Bronchial epithelial cell (primary cell): ENCODE measurements around the gene DCP1B. TPM values are rescaled to one million over a fixed set of nuclear protein-coding genes. Genes with fewer than 3 reads are reported as not detected.
"Not testable (repeated sequence)": the region's sequence is repeated elsewhere in the genome, so short reads cannot be mapped to it uniquely, and the experiment has no call there.

Experiments used
- DNase-seq: peaks from one replicate; pipeline ENCODE4 v3.0.0-alpha.2; 2010; ENCODE audit warnings: low read depth
- FAIRE-seq: peaks from 2 replicates; lab custom pipeline; 2011; peaks lifted over from hg19 to GRCh38; lab: Jason Lieb, UNC
- H3K27me3 ChIP-seq: 2 replicates; pipeline ENCODE4 v1.5.1; 2011; ENCODE audit warnings: low read length; ENCODE audit not compliant: control insufficient read depth, insufficient read depth
- H3K36me3 ChIP-seq: 2 replicates; pipeline ENCODE4 v1.5.1; 2011; ENCODE audit warnings: low read length; ENCODE audit not compliant: control insufficient read depth, insufficient read depth
- H3K4me3 ChIP-seq: 2 replicates; pipeline ENCODE4 v1.5.1; 2011; ENCODE audit warnings: mild to moderate bottlenecking, low read depth, low read length, control low read depth
- total RNA-seq: library from RNA; depleted of rRNA; stranded (reverse); fragments of >200 nt; gene quantifications from 2 replicates; pipeline ENCODE4 v1.2.1, GENCODE V29; 2014
- TF ChIP-seq, protein P1 (sequence below): IDR thresholded peaks from 2 replicates; pipeline ENCODE4 v1.5.1; 2011; ENCODE audit warnings: mild to moderate bottlenecking, moderate library complexity, low read length, control low read depth, inconsistent platforms; ENCODE audit not compliant: insufficient read depth, severe bottlenecking

Gene DCP1B
- total RNA-seq, 1 donor from 2014 or later = 1.3 TPM

DNA sequence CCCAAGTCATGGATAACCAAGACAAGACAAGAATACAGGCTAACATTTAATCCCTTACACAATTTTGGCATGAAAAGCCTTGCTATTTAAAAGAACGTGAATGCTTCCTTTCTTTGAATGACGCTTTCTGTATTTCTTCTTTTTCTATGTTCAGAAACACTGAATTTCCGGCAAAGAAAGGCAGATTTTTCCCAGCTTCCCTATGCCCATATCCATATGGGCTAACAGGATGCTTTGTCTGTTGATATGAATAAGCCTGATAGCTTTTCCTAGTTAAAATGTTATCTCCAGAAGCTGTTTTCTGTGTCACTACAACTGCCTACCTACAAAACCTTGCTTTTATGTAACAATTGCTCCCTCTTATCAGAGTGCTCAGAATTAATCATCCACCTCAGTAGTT, 47.5 kb downstream of the DCP1B start:
- DNase-seq = no peak
- TF ChIP-seq, protein P1, sequence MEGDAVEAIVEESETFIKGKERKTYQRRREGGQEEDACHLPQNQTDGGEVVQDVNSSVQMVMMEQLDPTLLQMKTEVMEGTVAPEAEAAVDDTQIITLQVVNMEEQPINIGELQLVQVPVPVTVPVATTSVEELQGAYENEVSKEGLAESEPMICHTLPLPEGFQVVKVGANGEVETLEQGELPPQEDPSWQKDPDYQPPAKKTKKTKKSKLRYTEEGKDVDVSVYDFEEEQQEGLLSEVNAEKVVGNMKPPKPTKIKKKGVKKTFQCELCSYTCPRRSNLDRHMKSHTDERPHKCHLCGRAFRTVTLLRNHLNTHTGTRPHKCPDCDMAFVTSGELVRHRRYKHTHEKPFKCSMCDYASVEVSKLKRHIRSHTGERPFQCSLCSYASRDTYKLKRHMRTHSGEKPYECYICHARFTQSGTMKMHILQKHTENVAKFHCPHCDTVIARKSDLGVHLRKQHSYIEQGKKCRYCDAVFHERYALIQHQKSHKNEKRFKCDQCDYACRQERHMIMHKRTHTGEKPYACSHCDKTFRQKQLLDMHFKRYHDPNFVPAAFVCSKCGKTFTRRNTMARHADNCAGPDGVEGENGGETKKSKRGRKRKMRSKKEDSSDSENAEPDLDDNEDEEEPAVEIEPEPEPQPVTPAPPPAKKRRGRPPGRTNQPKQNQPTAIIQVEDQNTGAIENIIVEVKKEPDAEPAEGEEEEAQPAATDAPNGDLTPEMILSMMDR = no peak
- no peak for FAIRE-seq
- Histone ChIP-seq H3K36me3 (peaks cover 3% of the 10 kb centered on the region), H3K27me3 (no peaks in the 10 kb centered on the region), H3K4me3 (no peak overlapping the region)

- peaks cover 18% of the 10 kb centered on the region for H3K36me3 ChIP-seq
- peak; percentile 23 for FAIRE-seq
- H3K27me3 ChIP-seq = no peaks in the 10 kb centered on the region
- H3K4me3 ChIP-seq = no peak overlapping the region
- no peak for DNase-seq
- TF ChIP-seq, protein P1 = no peak
Measured at GRCh38 chr12:1949771-1950470, 54.3 kb downstream of the DCP1B start.

GRCh38 chr12:1948883-1949282, 55.4 kb downstream of the DCP1B start:
- TF ChIP-seq, protein P1 = no peak
- no peak for DNase-seq
- Histone ChIP-seq H3K4me3 (no peak overlapping the region), H3K27me3 (no peaks in the 10 kb centered on the region), H3K36me3 (peaks cover 18% of the 10 kb centered on the region)
- no peak for FAIRE-seq

DNA sequence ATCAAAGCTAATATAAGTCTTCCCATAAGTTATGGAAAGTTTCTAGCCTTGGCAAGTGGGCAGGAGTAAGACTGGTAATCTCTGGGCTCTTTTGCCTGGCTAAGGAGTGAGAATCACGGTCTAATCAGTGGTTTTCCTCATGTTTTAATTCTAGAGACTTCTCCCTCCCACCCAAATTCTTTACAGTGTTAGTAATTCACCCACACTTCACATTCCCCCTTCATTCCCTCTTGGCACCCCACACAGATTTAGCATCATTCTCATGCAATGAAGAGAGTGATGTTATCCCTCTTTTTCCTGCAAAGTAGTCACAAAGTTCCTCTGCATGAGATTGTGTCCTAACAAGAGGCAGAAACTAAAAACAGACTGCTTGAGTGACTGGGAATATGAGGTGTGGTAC, 57.2 kb downstream of the DCP1B start:
- no peak for FAIRE-seq
- no peak overlapping the region for H3K4me3 ChIP-seq
- H3K27me3 ChIP-seq = no peaks in the 10 kb centered on the region
- TF ChIP-seq, protein P1 = no peak
- H3K36me3 ChIP-seq = peaks cover 16% of the 10 kb centered on the region
- no peak for DNase-seq

DNA sequence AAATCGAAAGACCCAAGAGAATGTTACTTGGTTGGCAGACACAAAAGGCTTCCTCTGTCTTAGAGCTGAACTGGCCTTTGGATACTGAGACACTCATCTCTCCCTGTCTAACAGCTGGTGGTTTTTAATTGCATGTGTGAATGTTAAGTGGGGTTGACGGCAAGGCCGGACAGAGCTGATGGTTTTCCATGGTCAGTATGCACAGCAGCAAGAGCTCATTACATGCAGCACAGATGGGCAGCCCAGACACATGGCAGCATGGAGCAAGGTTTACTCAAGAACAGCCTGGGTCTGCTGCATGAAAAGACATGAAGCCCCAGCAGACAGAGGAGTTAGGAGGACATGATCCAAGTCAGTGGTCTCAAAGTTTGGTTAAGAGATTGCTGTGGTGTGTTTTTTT, 58.0 kb downstream of the DCP1B start:
- no peak for FAIRE-seq
- TF ChIP-seq, protein P1 = no peak
- Histone ChIP-seq H3K36me3 (peaks cover 16% of the 10 kb centered on the region), H3K27me3 (no peaks in the 10 kb centered on the region), H3K4me3 (no peak overlapping the region)
- DNase-seq = no peak

DNA sequence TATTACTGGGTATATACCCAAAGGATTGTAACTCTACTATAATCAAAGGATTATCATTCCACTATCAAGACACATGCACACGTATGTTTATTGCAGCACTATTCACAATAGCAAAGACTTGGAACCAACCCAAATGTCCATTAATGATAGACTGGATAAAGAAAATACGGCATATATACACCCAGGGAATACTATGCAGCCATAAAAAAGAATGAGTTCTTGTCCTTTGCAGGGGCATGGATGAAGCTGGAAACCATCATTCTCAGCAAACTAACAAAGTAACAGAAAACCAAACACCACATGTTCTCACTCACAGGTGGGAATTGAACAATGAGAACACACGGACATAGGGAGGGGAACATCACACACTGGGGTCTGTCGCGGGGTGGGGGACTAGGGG, 58.8 kb downstream of the DCP1B start:
- not testable (repeated sequence) for H3K4me3 ChIP-seq, H3K27me3 ChIP-seq, DNase-seq, FAIRE-seq
- peaks cover 13% of the 10 kb centered on the region for H3K36me3 ChIP-seq
